CD4-positive, alpha-beta T cell (primary cell): Measurements from ENCODE around the gene EP400. TPM values are rescaled to one million over a fixed set of nuclear protein-coding genes. Genes with fewer than 3 reads are reported as not detected.

Source experiments
- ATAC-seq: fragments of 200-7000 bp; cut with Tn5 transposase; one replicate; pipeline ENCODE4 v1.10.0; 2022; ENCODE audit warnings: mild to moderate bottlenecking; ENCODE audit not compliant: poor library complexity
- CTCF ChIA-PET: fragments of 350-600 bp; sonication (Branson Sonifier 250); formaldehyde crosslinking; loops from one replicate; lab custom pipeline; 2021; ENCODE audit warnings: antibody characterized with exemption, inconsistent platforms; lab: Charles Lee
- POLR2A ChIA-PET: fragments of 350-600 bp; sonication (Branson Sonifier 250); formaldehyde crosslinking; loops from one replicate; lab custom pipeline; 2021; ENCODE audit warnings: antibody characterized with exemption, inconsistent platforms; lab: Charles Lee
- DNase-seq, 14 experiments: peaks; one replicate each; pipeline ENCODE4 v3.0.0-alpha.2; 2013 to 2020; ENCODE audit warnings: mixed read lengths in 2 of 14
- H3K27ac ChIP-seq, 2 donors: one replicate each; pipeline versions ENCODE4 v1.5.1 to v1.7.0; 2013; ENCODE audit warnings: low read length in 2 of 2, low read depth in 1 of 2, mild to moderate bottlenecking in 1 of 2
- H3K27me3 ChIP-seq, 2 experiments: 1 replicate in 1 of 2; 2 replicates in 1 of 2; pipeline versions ENCODE4 v1.6.1 to v1.7.0; 2013; ENCODE audit warnings: low read length in 2 of 2, control low read depth in 1 of 2, mild to moderate bottlenecking in 1 of 2, moderate library complexity in 1 of 2; ENCODE audit not compliant: insufficient read depth in 2 of 2, control insufficient read depth in 1 of 2
- H3K36me3 ChIP-seq: one replicate; pipeline ENCODE4 v1.6.1; 2013; ENCODE audit warnings: low read length, control low read depth; ENCODE audit not compliant: insufficient read depth
- H3K4me1 ChIP-seq: one replicate; pipeline ENCODE4 v1.6.1; 2013; ENCODE audit warnings: low read length, control low read depth; ENCODE audit not compliant: insufficient read depth
- H3K4me3 ChIP-seq: one replicate; pipeline ENCODE4 v1.5.1; 2013; ENCODE audit warnings: mild to moderate bottlenecking, low read length, moderate library complexity
- H3K9me3 ChIP-seq, 2 experiments: 1 replicate in 1 of 2; 2 replicates in 1 of 2; pipeline versions ENCODE4 v1.6.1 to v1.7.0; 2013; ENCODE audit warnings: low read length in 2 of 2, mild to moderate bottlenecking in 2 of 2, control low read depth in 1 of 2, moderate library complexity in 1 of 2; ENCODE audit not compliant: control insufficient read depth in 1 of 2, insufficient read depth in 1 of 2
- H3K27ac Mint-ChIP-seq: one replicate; pipeline ENCODE4 v1.8.0; 2020; ENCODE audit warnings: mixed read lengths
- H3K27me3 Mint-ChIP-seq: one replicate; pipeline ENCODE4 v1.8.0; 2021; ENCODE audit warnings: mixed read lengths
- H3K36me3 Mint-ChIP-seq: one replicate; pipeline ENCODE4 v1.8.0; 2021; ENCODE audit warnings: low read depth, mixed read lengths
- H3K4me1 Mint-ChIP-seq: one replicate; pipeline ENCODE4 v1.8.0; 2021; ENCODE audit warnings: low read depth, mixed read lengths
- H3K4me3 Mint-ChIP-seq: one replicate; pipeline ENCODE4 v1.8.0; 2020; ENCODE audit warnings: mild to moderate bottlenecking, mixed read lengths
- H3K9me3 Mint-ChIP-seq: one replicate; pipeline ENCODE4 v1.8.0; 2020; ENCODE audit warnings: mixed read lengths
- CTCF ChIP-seq: fragments of 200-600 bp; IDR thresholded peaks from one replicate; pipeline ENCODE4 v1.8.0; 2022; ENCODE audit warnings: antibody characterized with exemption, mild to moderate bottlenecking
- intact Hi-C, 2 experiments: fragments of 100-400 bp; cut with DNase I in 1 of 2; cut with micrococcal nuclease in 1 of 2; formaldehyde crosslinking; loops; one replicate each; pipeline versions ENCODE4 v1.15.1 to v1.9.0; 2023 to 2025; cut with DNase I, micrococcal nuclease
- total RNA-seq, 174 experiments: library from RNA in 2 of 174; stranded (reverse) in 2 of 174; gene quantifications; one replicate each; pipeline ENCODE4 v1.2.3 and lab custom pipeline; 2021 to 2026

EP400 gene
- total RNA-seq, 2 experiments from 2014 or later, result 56.4 to 56.5 TPM

- Mint-ChIP-seq H3K4me3 (no peak overlapping the region), H3K36me3 (peaks cover 28% of the 10 kb centered on the region), H3K9me3 (no peaks in the 10 kb centered on the region), H3K4me1 (no peaks in the 10 kb centered on the region), H3K27me3 (no peaks in the 10 kb centered on the region), H3K27ac (no peak overlapping the region)
- no peak for TF ChIP-seq CTCF
- ChIA-PET CTCF (no interaction called here), POLR2A (no interaction called here)
- intact Hi-C loops, result no loop called here
- Histone ChIP-seq H3K27me3 (no peaks in the 10 kb centered on the region), H3K36me3 (peaks cover 63% of the 10 kb centered on the region), H3K9me3 (no peaks in the 10 kb centered on the region), H3K27ac (no peak overlapping the region), H3K4me1 (no peaks in the 10 kb centered on the region), H3K4me3 (no peak overlapping the region)
- no peak for ATAC-seq
- no peak for DNase-seq
These were observed 37.0 kb upstream of the EP400 start for GRCh38 chr12:131912518-131913274.

GRCh38 chr12:131913666-131914065 is 36.1 kb upstream of the EP400 start:
- peaks cover 63% of the 10 kb centered on the region for H3K36me3 ChIP-seq
- H3K9me3 Mint-ChIP-seq, result no peaks in the 10 kb centered on the region

GRCh38 chr12:131914179-131914702 is 35.5 kb upstream of the EP400 start:
- intact Hi-C loops, result no loop called here
- Histone ChIP-seq H3K27ac (no peak overlapping the region), H3K9me3 (no peaks in the 10 kb centered on the region), H3K27me3 (no peaks in the 10 kb centered on the region), H3K36me3 (peaks cover 63% of the 10 kb centered on the region), H3K4me1 (no peaks in the 10 kb centered on the region), H3K4me3 (no peak overlapping the region)
- H3K4me1 Mint-ChIP-seq, result no peaks in the 10 kb centered on the region
- ATAC-seq, result no peak
- no peak overlapping the region for H3K4me3 Mint-ChIP-seq
- no peaks in the 10 kb centered on the region for H3K9me3 Mint-ChIP-seq
- H3K27ac Mint-ChIP-seq, result no peak overlapping the region
- ChIA-PET CTCF (no interaction called here), POLR2A (no interaction called here)
- H3K36me3 Mint-ChIP-seq, result peaks cover 28% of the 10 kb centered on the region
- no peak for TF ChIP-seq CTCF
- DNase-seq, result no peak
- no peaks in the 10 kb centered on the region for H3K27me3 Mint-ChIP-seq

More at GRCh38 chr12:131913666-131914065, 36.1 kb upstream of the EP400 start:
- H3K27me3 Mint-ChIP-seq, result no peaks in the 10 kb centered on the region
- no peak overlapping the region for H3K27ac Mint-ChIP-seq
- no peaks in the 10 kb centered on the region for H3K4me1 Mint-ChIP-seq
- no peaks in the 10 kb centered on the region for H3K4me1 ChIP-seq
- intact Hi-C loops, result no loop called here
- no peak overlapping the region for H3K27ac ChIP-seq
- ATAC-seq (no peak), DNase-seq (no peak)
- H3K4me3 ChIP-seq, result no peak overlapping the region
- no peak overlapping the region for H3K4me3 Mint-ChIP-seq
- POLR2A ChIA-PET, result no interaction called here
- H3K9me3 ChIP-seq, result no peaks in the 10 kb centered on the region
- CTCF ChIA-PET, result no interaction called here
- H3K36me3 Mint-ChIP-seq, result peaks cover 28% of the 10 kb centered on the region
- TF ChIP-seq CTCF, result no peak
- H3K27me3 ChIP-seq, result no peaks in the 10 kb centered on the region
